GM18519 (cell line): ENCODE results near the gene ASPN.
"Not testable (repeated sequence)": the region's sequence is repeated elsewhere in the genome, so short reads cannot be mapped to it uniquely, and the experiment has no call there.

Source experiments
- ATAC-seq: cut with Tn5 transposase; IDR thresholded peaks from one replicate; pipeline ENCODE4 v1.9.1; 2021; ENCODE audit warnings: mild to moderate bottlenecking, moderate library complexity; ENCODE audit not compliant: unreplicated experiment, low FRiP score

ASPN gene

DNA sequence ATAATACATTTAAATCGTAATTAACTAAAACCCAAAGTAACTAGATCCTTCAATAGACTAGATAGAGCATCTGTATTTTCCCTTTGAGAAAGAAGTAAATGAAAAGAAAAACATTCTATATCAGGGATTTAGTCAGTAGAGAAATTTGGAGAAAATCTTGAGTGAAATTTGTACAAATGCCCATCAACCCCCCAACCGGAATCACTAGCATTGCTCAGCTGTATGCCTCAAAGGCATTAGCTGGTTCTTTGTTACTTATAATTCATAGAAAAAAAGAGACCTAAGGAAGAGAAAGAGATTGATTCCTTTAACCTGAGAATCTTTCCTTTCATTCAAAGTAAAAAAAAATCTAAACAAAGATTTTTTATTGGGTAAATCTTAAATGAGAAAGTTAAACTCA is 58.7 kb downstream of the ASPN start:
- ATAC-seq, result no peak

DNA sequence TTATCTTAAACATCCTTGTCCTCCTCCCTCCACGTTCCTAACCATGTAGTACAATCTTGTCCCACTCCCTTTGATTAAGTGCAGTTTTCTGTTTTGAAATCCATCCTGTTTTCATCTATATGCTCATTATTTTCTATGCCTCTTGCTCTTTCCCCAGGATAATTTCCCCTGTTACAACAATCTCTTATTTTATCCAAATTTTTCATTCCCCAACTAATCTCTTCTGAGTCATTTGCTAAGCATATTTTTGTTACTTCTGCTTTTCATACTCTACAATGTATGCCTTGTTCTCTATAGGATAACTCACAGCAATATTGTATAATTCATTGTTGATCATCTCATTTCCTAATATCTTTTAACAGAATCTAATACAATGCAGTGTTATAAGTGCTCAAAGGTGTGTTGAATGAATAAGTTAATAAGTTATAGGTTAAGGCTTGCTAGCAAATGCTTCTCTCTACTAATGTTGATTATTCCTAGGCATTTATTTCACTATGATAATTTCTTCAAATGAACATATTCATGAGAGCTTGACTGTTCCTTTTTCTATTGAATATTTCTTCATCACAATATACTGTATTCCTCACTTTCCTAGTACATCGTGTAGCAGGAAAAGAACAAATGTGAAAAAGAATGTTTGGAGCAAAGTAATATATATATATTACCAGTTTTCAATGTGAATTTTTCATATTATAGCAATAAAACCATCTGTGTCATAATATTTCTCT is 59.5 kb downstream of the ASPN start:
- ATAC-seq, result no peak

DNA sequence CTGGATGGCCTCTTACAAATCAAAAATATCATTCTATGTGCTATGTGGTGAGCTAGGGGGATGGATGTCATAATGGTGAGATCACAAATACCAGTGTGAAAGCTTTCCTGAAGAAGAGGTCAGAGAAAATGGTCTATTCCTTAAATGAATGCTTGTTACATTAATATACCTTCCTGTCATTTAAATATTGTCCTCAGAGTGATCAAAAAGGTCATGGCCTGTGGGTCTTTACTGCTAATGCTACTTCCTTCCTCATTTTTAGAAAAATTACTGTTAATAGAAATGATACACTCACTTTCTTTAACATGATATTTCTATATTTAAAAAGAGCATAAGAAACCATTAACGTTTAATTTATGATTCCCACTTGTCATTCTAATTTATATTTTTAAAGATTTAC is 67.7 kb downstream of the ASPN start:
- ATAC-seq, result no peak

DNA sequence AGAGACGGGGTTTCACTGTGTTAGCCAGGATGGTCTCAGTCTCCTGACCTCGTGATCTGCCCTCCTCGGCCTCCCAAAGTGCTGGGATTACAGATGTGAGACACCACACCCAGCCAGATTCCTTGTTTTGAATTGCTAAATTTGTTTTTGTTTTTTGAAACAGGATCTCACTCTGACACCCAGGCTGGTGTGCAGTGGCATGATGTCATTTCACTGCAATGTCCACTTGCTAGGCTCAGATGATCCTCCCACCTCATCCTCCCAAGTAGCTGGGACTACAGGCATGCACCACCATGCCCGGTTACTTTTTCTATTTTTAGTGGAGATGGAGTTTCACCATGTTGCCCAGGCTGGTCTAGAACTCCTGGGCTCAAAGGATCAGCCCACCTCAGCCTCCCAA is 71.1 kb downstream of the ASPN start:
- not testable (repeated sequence) for ATAC-seq

DNA sequence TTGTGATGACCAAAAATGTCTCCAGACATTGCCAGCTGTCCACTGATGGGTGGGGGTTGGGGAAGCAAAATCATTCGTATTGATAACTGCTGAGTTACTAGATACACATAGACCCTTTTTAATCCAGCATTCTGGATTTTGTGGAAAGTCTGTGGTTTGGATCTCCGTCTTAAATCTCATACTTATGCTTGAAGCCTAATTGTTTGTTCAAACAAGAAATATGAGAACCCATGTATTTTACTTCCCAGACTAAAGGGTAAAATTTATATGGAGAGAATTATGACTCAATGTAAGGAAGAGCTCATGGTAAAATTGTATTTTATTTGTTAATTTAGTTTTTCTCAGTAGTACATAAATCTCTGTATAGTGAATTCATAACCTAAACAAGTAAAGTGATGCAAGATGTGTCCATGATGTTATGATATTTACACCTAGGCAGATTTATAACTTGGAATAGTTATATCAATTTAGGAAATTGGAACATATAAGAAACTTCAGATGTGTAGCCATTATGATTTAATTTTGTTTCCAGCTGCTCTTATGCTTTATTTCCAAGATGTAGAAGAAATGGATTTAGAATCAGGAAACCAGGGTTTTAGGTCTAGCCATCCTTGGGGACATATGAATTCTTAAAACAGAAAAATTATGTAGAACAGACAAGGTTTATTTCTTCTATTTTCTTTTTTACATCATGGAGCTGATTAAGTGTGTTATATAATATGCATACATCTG is 73.4 kb downstream of the ASPN start:
- no peak for ATAC-seq

DNA sequence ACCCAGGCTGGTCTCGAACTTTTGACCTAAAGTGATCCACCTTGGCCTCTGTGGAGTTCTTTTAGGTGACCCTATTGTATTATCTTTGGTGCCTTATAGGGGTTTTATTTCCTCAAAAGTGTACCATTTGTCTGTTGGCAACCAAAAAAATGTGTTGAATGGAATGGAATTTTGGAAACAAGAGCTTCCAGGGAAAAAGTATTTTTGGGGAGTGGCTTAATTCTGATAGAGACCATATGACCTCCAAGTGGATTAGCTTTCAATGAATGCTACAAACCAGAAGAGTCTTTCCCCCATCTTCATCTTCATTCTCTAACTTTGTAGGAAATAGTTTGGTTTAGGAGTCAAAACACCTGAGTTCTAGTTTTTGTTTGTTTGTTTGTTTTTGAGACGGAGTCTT is 74.5 kb downstream of the ASPN start:
- ATAC-seq, result no peak

DNA sequence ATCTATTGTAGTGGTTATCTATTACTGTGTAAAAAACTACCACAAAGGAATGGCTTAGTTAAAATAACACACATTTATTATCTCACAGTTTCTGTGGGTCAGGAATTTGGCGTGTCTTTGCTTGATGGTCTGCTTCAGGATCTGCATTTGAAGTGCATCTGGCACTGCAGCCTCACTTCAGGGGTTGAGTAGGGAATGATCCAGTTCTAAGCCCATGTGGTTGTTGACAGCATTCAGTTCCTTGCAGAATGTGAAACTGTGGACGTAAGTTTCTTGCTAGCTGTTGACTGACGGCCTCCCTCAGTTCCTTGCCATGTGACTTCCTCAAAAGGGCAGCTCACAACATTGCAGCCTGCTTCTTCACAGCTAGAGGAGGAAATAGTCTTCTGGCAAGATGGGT is 75.8 kb downstream of the ASPN start:
- no peak for ATAC-seq
